Measurements from ENCODE around the gene CARD9. TPM values are rescaled to one million over a fixed set of nuclear protein-coding genes. Genes with fewer than 3 reads are reported as not detected.

CARD9 gene
- total RNA-seq, 1 donor from 2014 or later = 1.2 TPM

DNA sequence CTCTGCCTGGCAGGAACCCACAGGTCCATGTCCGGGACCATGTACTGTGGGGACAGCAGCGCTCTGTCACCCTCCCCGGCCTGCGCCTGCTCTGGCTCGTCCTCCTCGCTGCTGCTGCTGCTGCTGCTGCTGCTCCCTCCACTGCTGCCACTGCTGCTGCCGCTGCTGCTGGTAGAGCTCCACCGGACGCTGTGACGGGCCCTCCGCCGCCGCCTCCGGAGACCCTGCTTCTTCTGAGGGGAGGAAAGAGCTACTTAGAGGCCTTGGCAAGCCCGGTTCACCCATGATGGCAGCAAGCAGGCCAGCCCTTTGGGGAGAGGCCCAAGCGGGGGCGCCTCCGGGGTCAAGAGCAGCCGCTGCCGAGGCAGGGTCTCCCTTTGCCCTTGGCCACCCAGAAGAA is 10.0 kb upstream of the CARD9 start:
- Histone ChIP-seq H3K4me1 (peaks cover 24% of the 10 kb centered on the region), H3K9me3 (replicated peaks) (no peaks in the 10 kb centered on the region), H3K27me3 (ENCODE audit: low read depth) (no peaks in the 10 kb centered on the region), H3K36me3 (peaks cover 79% of the 10 kb centered on the region), H3K4me3 (no peak overlapping the region), H3K27ac (replicated peaks) (no peak overlapping the region)
- intact Hi-C loops (cut with micrococcal nuclease) = no loop called here
- DNase-seq = no peak
- TF ChIP-seq, protein P1, sequence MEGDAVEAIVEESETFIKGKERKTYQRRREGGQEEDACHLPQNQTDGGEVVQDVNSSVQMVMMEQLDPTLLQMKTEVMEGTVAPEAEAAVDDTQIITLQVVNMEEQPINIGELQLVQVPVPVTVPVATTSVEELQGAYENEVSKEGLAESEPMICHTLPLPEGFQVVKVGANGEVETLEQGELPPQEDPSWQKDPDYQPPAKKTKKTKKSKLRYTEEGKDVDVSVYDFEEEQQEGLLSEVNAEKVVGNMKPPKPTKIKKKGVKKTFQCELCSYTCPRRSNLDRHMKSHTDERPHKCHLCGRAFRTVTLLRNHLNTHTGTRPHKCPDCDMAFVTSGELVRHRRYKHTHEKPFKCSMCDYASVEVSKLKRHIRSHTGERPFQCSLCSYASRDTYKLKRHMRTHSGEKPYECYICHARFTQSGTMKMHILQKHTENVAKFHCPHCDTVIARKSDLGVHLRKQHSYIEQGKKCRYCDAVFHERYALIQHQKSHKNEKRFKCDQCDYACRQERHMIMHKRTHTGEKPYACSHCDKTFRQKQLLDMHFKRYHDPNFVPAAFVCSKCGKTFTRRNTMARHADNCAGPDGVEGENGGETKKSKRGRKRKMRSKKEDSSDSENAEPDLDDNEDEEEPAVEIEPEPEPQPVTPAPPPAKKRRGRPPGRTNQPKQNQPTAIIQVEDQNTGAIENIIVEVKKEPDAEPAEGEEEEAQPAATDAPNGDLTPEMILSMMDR (IDR thresholded peaks at IDR 0.05; ENCODE audit: borderline replicate concordance) = no peak

DNA sequence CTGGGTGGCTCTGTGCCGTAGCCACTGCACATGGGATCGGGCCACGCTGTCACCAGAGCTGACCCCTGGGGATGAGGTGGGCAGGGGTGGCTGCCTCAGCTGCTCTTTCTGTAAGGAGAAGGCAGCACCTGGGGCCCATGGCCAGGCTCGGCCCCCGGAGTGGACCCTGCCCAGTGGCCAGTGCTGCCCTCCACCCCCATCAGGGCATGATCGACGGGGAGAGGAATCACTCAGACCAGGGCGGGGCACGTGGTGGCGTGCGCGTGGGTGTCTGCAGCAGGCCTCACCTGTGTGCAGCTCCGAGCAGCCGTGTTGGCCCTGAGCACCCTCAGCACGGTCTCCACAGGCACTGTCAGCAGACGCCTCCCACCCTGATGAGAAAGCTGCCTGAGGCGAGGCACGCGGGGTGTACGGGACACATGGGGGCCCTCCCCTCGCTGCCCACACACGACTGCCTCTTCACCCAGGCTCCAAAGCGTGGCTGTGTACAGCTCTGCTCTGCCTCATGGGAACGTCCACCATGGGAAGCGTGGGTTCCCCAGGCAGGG is 8.6 kb upstream of the CARD9 start:
- H3K27me3 ChIP-seq (ENCODE audit: low read depth) = no peaks in the 10 kb centered on the region
- H3K9me3 ChIP-seq (replicated peaks) = no peaks in the 10 kb centered on the region
- no peak overlapping the region for H3K27ac ChIP-seq (replicated peaks)
- intact Hi-C loops (cut with micrococcal nuclease) = no loop called here
- TF ChIP-seq, protein P1 (IDR thresholded peaks at IDR 0.05; ENCODE audit: borderline replicate concordance) = no peak
- H3K4me1 ChIP-seq = peaks cover 27% of the 10 kb centered on the region
- peaks cover 66% of the 10 kb centered on the region for H3K36me3 ChIP-seq
- DNase-seq = no peak
- H3K4me3 ChIP-seq = no peak overlapping the region

DNA sequence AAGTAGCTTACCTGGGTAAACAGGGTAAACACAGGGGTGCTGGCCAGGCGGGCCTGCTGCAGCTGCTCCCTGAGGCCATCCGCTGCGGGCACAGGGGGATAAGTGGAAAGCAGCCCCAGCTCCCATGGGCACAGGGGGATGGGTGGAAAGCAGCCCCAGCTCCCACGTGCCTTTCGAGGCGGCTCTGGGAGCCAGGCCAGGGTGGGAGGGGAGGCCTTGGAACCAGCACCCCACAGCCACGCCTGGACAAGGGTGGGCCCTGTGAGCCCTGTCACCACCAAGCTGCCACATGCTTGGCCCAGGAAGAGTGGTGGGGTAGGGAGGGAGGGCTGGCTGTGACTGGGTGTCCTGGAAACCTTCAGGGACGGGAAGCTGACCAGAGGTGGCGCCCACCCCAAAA is 7.8 kb upstream of the CARD9 start:
- H3K27me3 ChIP-seq (ENCODE audit: low read depth) = no peaks in the 10 kb centered on the region
- TF ChIP-seq, protein P1 (IDR thresholded peaks at IDR 0.05; ENCODE audit: borderline replicate concordance) = no peak
- no peaks in the 10 kb centered on the region for H3K9me3 ChIP-seq (replicated peaks)
- no peak overlapping the region for H3K27ac ChIP-seq (replicated peaks)
- intact Hi-C loops (cut with micrococcal nuclease) = no loop called here
- H3K4me1 ChIP-seq = peaks cover 27% of the 10 kb centered on the region
- peak; percentile 73 for DNase-seq
- H3K36me3 ChIP-seq = peaks cover 64% of the 10 kb centered on the region
- no peak overlapping the region for H3K4me3 ChIP-seq

DNA sequence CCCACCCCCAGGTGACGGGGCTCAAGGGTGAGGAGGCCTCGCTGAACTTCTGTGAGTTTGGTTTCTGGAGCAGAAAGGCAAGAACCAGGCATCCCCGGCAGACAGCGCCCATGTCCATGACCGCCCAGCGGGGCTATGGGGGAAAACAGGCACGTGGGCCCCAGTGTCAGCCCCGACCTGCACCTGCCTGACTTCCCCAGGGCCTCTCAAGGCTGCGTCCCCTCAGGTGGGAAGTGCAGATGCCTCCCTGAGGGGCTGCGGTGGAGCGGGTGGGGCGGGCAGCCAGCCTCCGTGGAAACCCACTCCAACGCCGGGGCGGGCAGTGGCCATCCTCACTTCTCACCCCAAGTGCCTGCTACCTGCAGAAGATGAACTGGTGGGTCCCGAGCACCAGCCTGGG is 6.9 kb upstream of the CARD9 start:
- TF ChIP-seq, protein P1 (IDR thresholded peaks at IDR 0.05; ENCODE audit: borderline replicate concordance) = no peak
- DNase-seq = no peak
- peaks cover 55% of the 10 kb centered on the region for H3K36me3 ChIP-seq
- H3K9me3 ChIP-seq (replicated peaks) = no peaks in the 10 kb centered on the region
- intact Hi-C loops (cut with micrococcal nuclease) = no loop called here
- no peak overlapping the region for H3K4me3 ChIP-seq
- H3K4me1 ChIP-seq = peaks cover 27% of the 10 kb centered on the region
- H3K27ac ChIP-seq (replicated peaks) = no peak overlapping the region
- H3K27me3 ChIP-seq (ENCODE audit: low read depth) = no peaks in the 10 kb centered on the region

DNA sequence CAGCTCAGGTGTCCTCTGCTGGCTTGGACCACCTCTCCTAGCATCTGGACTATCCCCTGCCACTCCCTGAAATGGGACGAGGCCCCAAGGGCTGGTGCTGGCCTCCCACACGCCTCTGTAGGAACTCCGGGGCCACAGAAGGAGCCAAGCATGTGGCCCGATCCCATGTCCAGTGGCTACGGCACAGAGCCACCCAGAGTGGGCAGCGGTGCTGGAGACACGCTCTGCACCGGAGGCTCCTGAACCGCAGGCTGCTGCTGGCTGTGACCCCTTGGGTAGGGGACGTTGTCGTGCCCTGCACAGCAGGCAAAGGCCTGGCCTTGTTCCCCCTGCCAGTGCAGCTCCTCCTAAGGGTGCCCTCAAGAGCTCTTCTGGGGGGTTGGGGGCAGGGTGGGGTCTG is 6.4 kb upstream of the CARD9 start:
- Histone ChIP-seq H3K4me3 (no peak overlapping the region), H3K27me3 (ENCODE audit: low read depth) (no peaks in the 10 kb centered on the region), H3K27ac (replicated peaks) (no peak overlapping the region), H3K9me3 (replicated peaks) (no peaks in the 10 kb centered on the region), H3K4me1 (peaks cover 27% of the 10 kb centered on the region), H3K36me3 (peaks cover 50% of the 10 kb centered on the region)
- TF ChIP-seq, protein P1 (IDR thresholded peaks at IDR 0.05; ENCODE audit: borderline replicate concordance) = no peak
- intact Hi-C loops (cut with micrococcal nuclease) = no loop called here
- DNase-seq = no peak

All from left ventricle myocardium inferior (tissue), 1 donor.